Subcutaneous preadipocyte (primary cell): ENCODE measurements around the gene CCDC110. TPM values are rescaled to one million over a fixed set of nuclear protein-coding genes. Genes with fewer than 3 reads are reported as not detected.

Experiments used
- small RNA-seq: library from RNA; depleted of rRNA; stranded (forward); fragments of <200 nt; gene quantifications from one replicate; pipeline ENCODE3, GENCODE V24; 2012
- total RNA-seq: library from RNA; depleted of rRNA; stranded (reverse); fragments of >200 nt; gene quantifications from 2 replicates; pipeline ENCODE4 v1.2.3, GENCODE V29; 2012

CCDC110 gene
- 0.20 and 1.5 TPM in 2 replicates for total RNA-seq

GRCh38 chr4:185471235-185472102 lies at the start of gene CCDC110:
TSS of gene CCDC110 (minus strand) at chr4:185471733. CDS start at chr4:185471683, 50 bp downstream.

GRCh38 chr4:185425647-185426352 lies 45.7 kb downstream of the CCDC110 start, which contains the start of gene UFSP2:
TSS of gene UFSP2 (minus strand) at chr4:185425964. CDS start at chr4:185425868, 96 bp downstream.

GRCh38 chr4:185396724-185397385 lies 74.7 kb downstream of the CCDC110 start, which contains the start of gene ANKRD37:
TSS of gene ANKRD37 (plus strand) at chr4:185396841. CDS start at chr4:185396924, 83 bp downstream.

GRCh38 chr4:185395238-185395955 lies 76.1 kb downstream of the CCDC110 start, which contains the start of gene LRP2BP:
TSS of gene LRP2BP (minus strand) at chr4:185395924. CDS start at chr4:185378186, 17,738 bp downstream.

Small RNA genes lying within 50 kb of the gene (small RNA-seq; reads per million reads assigned to genes)
- gene RF00019 = not detected

Other genes starting within 250 kb of the CCDC110 start
- under 0.01 and 0.59 TPM in 2 replicates for gene LRP2BP, start 75.8 kb downstream of the CCDC110 start, total RNA-seq
- gene ANKRD37, start 74.9 kb downstream of the CCDC110 start, total RNA-seq = 3.3 and 3.9 TPM in 2 replicates
- gene UFSP2, start 45.8 kb downstream of the CCDC110 start, total RNA-seq = 30.9 and 32.1 TPM in 2 replicates
- gene PDLIM3, start 63.8 kb upstream of the CCDC110 start, total RNA-seq = 0.59 and 1.1 TPM in 2 replicates